PC-3 (cell line): Measurements from ENCODE around the gene SPTLC3. TPM values are rescaled to one million over a fixed set of nuclear protein-coding genes. Genes with fewer than 3 reads are reported as not detected.

Experiments
- ATAC-seq: fragments of 200-7000 bp; cut with Tn5 transposase; 2 replicates; pipeline ENCODE4 v1.9.1; 2020; ENCODE audit warnings: mild to moderate bottlenecking, moderate library complexity
- BruUV-seq: library from RNA; stranded (reverse); fragments of 400-500 nt; replicated peaks from 2 replicates; lab custom pipeline; 2021; lab: Mats Ljungman, UMichigan
- CTCF ChIA-PET: fragments of 300-600 bp; sonication (Branson Sonifier 250); formaldehyde crosslinking; loops from one replicate; lab custom pipeline; 2022; ENCODE audit warnings: antibody characterized with exemption; lab: Charles Lee
- POLR2A ChIA-PET: fragments of 300-600 bp; sonication (Branson Sonifier 250); formaldehyde crosslinking; loops from one replicate; lab custom pipeline; 2022; ENCODE audit warnings: antibody characterized with exemption; ENCODE audit not compliant: unreplicated experiment; lab: Charles Lee
- DNase-seq: peaks from one replicate; pipeline ENCODE4 v3.0.0-alpha.2; 2015
- H2AFZ ChIP-seq: fragments of 300-600 bp; sonication (generic); 2 replicates; pipeline ENCODE4 v1.6.0; 2016; ENCODE audit warnings: antibody characterized with exemption, low read length
- H3F3A ChIP-seq: fragments of 300-600 bp; sonication (generic); one replicate; pipeline ENCODE4 v1.6.0; 2017; ENCODE audit warnings: antibody characterized with exemption, low read length, control low read depth, mild to moderate bottlenecking; ENCODE audit not compliant: unreplicated experiment
- H3K27ac ChIP-seq: fragments of 300-600 bp; sonication (generic); 2 replicates; pipeline ENCODE4 v1.5.1; 2016; ENCODE audit warnings: mild to moderate bottlenecking, low read length
- H3K27me3 ChIP-seq: fragments of 300-600 bp; sonication (generic); 2 replicates; pipeline ENCODE4 v1.6.1; 2016; ENCODE audit warnings: low read length, mixed read lengths
- H3K36me3 ChIP-seq: fragments of 300-600 bp; sonication (generic); 2 replicates; pipeline ENCODE4 v1.6.1; 2016; ENCODE audit warnings: low read depth, mixed run types, low read length, mixed read lengths
- H3K4me1 ChIP-seq: fragments of 300-600 bp; sonication (generic); 2 replicates; pipeline ENCODE4 v1.5.1; 2016; ENCODE audit warnings: low read length; ENCODE audit not compliant: insufficient read depth
- H3K4me2 ChIP-seq: fragments of 300-600 bp; sonication (generic); 2 replicates; pipeline ENCODE4 v1.6.0; 2016; ENCODE audit warnings: low read length
- H3K4me3 ChIP-seq: fragments of 300-600 bp; sonication (generic); 2 replicates; pipeline ENCODE4 v1.5.1; 2016; ENCODE audit warnings: mild to moderate bottlenecking, low read length, mixed read lengths
- H3K79me2 ChIP-seq: fragments of 300-600 bp; sonication (generic); 2 replicates; pipeline ENCODE4 v1.6.1; 2017; ENCODE audit warnings: low read length, mixed read lengths
- H3K9ac ChIP-seq: fragments of 300-600 bp; sonication (generic); 2 replicates; pipeline ENCODE4 v1.6.0; 2016; ENCODE audit warnings: mild to moderate bottlenecking, low read length
- H3K9me2 ChIP-seq: fragments of 300-600 bp; sonication (generic); replicated peaks from 2 replicates; pipeline ENCODE4 v1.6.1; 2016; ENCODE audit warnings: mixed run types, low read length, mixed read lengths
- H3K9me3 ChIP-seq: fragments of 300-600 bp; sonication (generic); 2 replicates; pipeline ENCODE4 v1.6.1; 2016; ENCODE audit warnings: low read length, mixed read lengths
- H4K20me1 ChIP-seq: fragments of 300-600 bp; sonication (generic); 2 replicates; pipeline ENCODE4 v1.6.1; 2016; ENCODE audit warnings: low read length, mixed read lengths
- CTCF ChIP-seq: fragments of 300-600 bp; sonication (generic); conservative IDR thresholded peaks from 2 replicates; pipeline ENCODE4 v1.5.1; 2017; ENCODE audit warnings: antibody characterized with exemption, low read depth, mild to moderate bottlenecking, low read length
- EZH2 ChIP-seq: fragments of 300-600 bp; sonication (generic); IDR thresholded peaks from one replicate; pipeline ENCODE4 v1.6.1; 2017; ENCODE audit warnings: antibody characterized with exemption, mild to moderate bottlenecking, low read length; ENCODE audit not compliant: unreplicated experiment
- EZH2phosphoT487 ChIP-seq: fragments of 300-600 bp; sonication (generic); IDR thresholded peaks from 2 replicates; pipeline ENCODE4 v1.6.1; 2018; ENCODE audit warnings: mild to moderate bottlenecking, antibody characterized with exemption, low read length, borderline replicate concordance
- intact Hi-C: fragments of 100-400 bp; cut with micrococcal nuclease; formaldehyde crosslinking; loops from 2 replicates; pipeline ENCODE4 v1.9.0; 2023
- total RNA-seq: library from RNA; depleted of rRNA; stranded (reverse); fragments of >200 nt; gene quantifications from 2 replicates; pipeline ENCODE4 v1.2.3, GENCODE V29; 2014

Gene SPTLC3
- total RNA-seq, 1 experiment from 2014 or later, result 16.3 TPM

- no peaks in the 10 kb centered on the region for H3K79me2 ChIP-seq
- H3K9me3 ChIP-seq, result no peaks in the 10 kb centered on the region
- TF ChIP-seq CTCF, result no peak
- TF ChIP-seq EZH2phosphoT487, result no peak
- TF ChIP-seq EZH2, result no peak
- H3K27me3 ChIP-seq, result no peaks in the 10 kb centered on the region
- ChIA-PET CTCF (no interaction called here), POLR2A (interaction anchor here (0.9 kb wide), 1 partner anchor 755 kb away, joined by 5 read pairs; no protein-coding TSS in a partner anchor)
- no peaks in the 10 kb centered on the region for H3K9me2 ChIP-seq
- H3K4me1 ChIP-seq, result peaks cover 25% of the 10 kb centered on the region
- peak; percentile 7 for DNase-seq
- H3K9ac ChIP-seq, result no peak overlapping the region
- H3K27ac ChIP-seq, result no peak overlapping the region
- BruUV-seq, result no TSS peak
- peak overlapping the region; percentile 19 for H3K4me2 ChIP-seq
- H3K4me3 ChIP-seq, result no peak overlapping the region
- intact Hi-C loops, result loop anchor here (2.0 kb wide), 1 partner anchor 23 kb away; no protein-coding TSS in a partner anchor
- no peaks in the 10 kb centered on the region for H3K36me3 ChIP-seq
- no peaks in the 10 kb centered on the region for H4K20me1 ChIP-seq
- H2AFZ ChIP-seq, result no peak overlapping the region
- H3F3A ChIP-seq, result no peaks in the 10 kb centered on the region
- peak; percentile 34 for ATAC-seq
Measured at GRCh38 chr20:12984069-12984765, 24.6 kb upstream of the SPTLC3 start.

GRCh38 chr20:12984863-12985262, 23.9 kb upstream of the SPTLC3 start:
- Histone ChIP-seq H3K79me2 (no peaks in the 10 kb centered on the region), H3K4me3 (no peak overlapping the region), H4K20me1 (no peaks in the 10 kb centered on the region), H3K27me3 (no peaks in the 10 kb centered on the region), H3K9ac (no peak overlapping the region), H3K9me2 (no peaks in the 10 kb centered on the region), H3K4me1 (peaks cover 25% of the 10 kb centered on the region), H3K36me3 (no peaks in the 10 kb centered on the region), H3K9me3 (no peaks in the 10 kb centered on the region), H2AFZ (0 out of 2 replicates have a peak overlapping the region, but pooled peaks have one; percentile 19), H3K27ac (no peak overlapping the region), H3K4me2 (peak overlapping the region; percentile 19), H3F3A (no peaks in the 10 kb centered on the region)
- ATAC-seq (peak; percentile 94), DNase-seq (peak; percentile 71)
- ChIA-PET POLR2A (no interaction called here), CTCF (no interaction called here)
- intact Hi-C loops, result loop anchor here (2.0 kb wide), 1 partner anchor 22 kb away; no protein-coding TSS in a partner anchor
- TF ChIP-seq EZH2, result no peak
- TF ChIP-seq CTCF, result no peak
- TF ChIP-seq EZH2phosphoT487, result no peak
- BruUV-seq, result no TSS peak

GRCh38 chr20:12987261-12987660, 21.5 kb upstream of the SPTLC3 start:
- H3K4me2 ChIP-seq, result no peak overlapping the region
- ATAC-seq, result no peak

More at GRCh38 chr20:12987261-12987660, 21.5 kb upstream of the SPTLC3 start:
- BruUV-seq, result no TSS peak
- no peaks in the 10 kb centered on the region for H3K36me3 ChIP-seq
- peaks cover 20% of the 10 kb centered on the region for H3K4me1 ChIP-seq
- DNase-seq, result no peak
- no peaks in the 10 kb centered on the region for H3K9me2 ChIP-seq
- no peak overlapping the region for H3K4me3 ChIP-seq
- H3K9me3 ChIP-seq, result no peaks in the 10 kb centered on the region
- intact Hi-C loops, result no loop called here
- no peaks in the 10 kb centered on the region for H3F3A ChIP-seq
- POLR2A ChIA-PET, result interaction anchor here (0.5 kb wide), 1 partner anchor 1265 kb away, joined by 3 read pairs; no protein-coding TSS in a partner anchor
- no peaks in the 10 kb centered on the region for H4K20me1 ChIP-seq
- no peak overlapping the region for H2AFZ ChIP-seq
- H3K79me2 ChIP-seq, result no peaks in the 10 kb centered on the region
- no peak overlapping the region for H3K9ac ChIP-seq
- H3K27ac ChIP-seq, result no peak overlapping the region
- no peaks in the 10 kb centered on the region for H3K27me3 ChIP-seq
- CTCF ChIA-PET, result no interaction called here
- TF ChIP-seq EZH2phosphoT487 (no peak), CTCF (no peak), EZH2 (no peak)
